ENCODE measurements around the gene RALA. TPM values are rescaled to one million over a fixed set of nuclear protein-coding genes. Genes with fewer than 3 reads are reported as not detected.

Gene RALA
- total and polyA plus RNA-seq, 4 donors: 5.7 to 18.8 (median 9.2) TPM

GRCh38 chr7:39656415-39656814, 33.0 kb downstream of the RALA start:
- peaks cover 0 to 6% (median 0%) of the 10 kb centered on the region in 4 donors for H3K9me3 ChIP-seq (ENCODE audit: control insufficient read depth in 4 of 4, low read length in 3 of 4)
- TF ChIP-seq FOXA2 (IDR thresholded peaks at IDR 0.05) (no peak), HNF4A (conservative IDR thresholded peaks at IDR 0.05) (no peak)
- no peaks in the 10 kb centered on the region for H3K27me3 ChIP-seq (ENCODE audit: control insufficient read depth in 4 of 4, insufficient read depth in 4 of 4, low read length in 3 of 4)
- WGBS: 84% methylated on average over 1 of the region's 1 CpG
- H3K27ac ChIP-seq (ENCODE audit: low read depth in 1 of 2, low read length in 2 of 2): no peak overlapping the region
- H3K36me3 ChIP-seq (ENCODE audit: control insufficient read depth in 4 of 4, insufficient read depth in 3 of 4, low read depth in 1 of 4, low read length in 3 of 4): peaks cover 0 to 1% (median 0%) of the 10 kb centered on the region in 4 donors
- no peaks in the 10 kb centered on the region for H3K4me1 ChIP-seq (ENCODE audit: control insufficient read depth in 4 of 4, insufficient read depth in 4 of 4, low read length in 3 of 4)
- DNase-seq (ENCODE audit: low spot score): no peak
- no peak overlapping the region for H3K9ac ChIP-seq (ENCODE audit: low read depth in 1 of 2, low read length in 2 of 2)
- H3K4me3 ChIP-seq (ENCODE audit: low read depth in 1 of 3, low read length in 3 of 3): no peak overlapping the region

- Histone ChIP-seq H3K27ac (ENCODE audit: low read depth in 1 of 2, low read length in 2 of 2) (no peak overlapping the region), H3K9me3 (ENCODE audit: control insufficient read depth in 4 of 4, low read length in 3 of 4) (peaks cover 0 to 6% (median 0%) of the 10 kb centered on the region in 4 donors), H3K4me3 (ENCODE audit: low read depth in 1 of 3, low read length in 3 of 3) (no peak overlapping the region), H3K27me3 (ENCODE audit: control insufficient read depth in 4 of 4, insufficient read depth in 4 of 4, low read length in 3 of 4) (no peaks in the 10 kb centered on the region), H3K4me1 (ENCODE audit: control insufficient read depth in 4 of 4, insufficient read depth in 4 of 4, low read length in 3 of 4) (no peaks in the 10 kb centered on the region), H3K9ac (ENCODE audit: low read depth in 1 of 2, low read length in 2 of 2) (no peak overlapping the region), H3K36me3 (ENCODE audit: control insufficient read depth in 4 of 4, insufficient read depth in 3 of 4, low read depth in 1 of 4, low read length in 3 of 4) (peaks cover 0 to 1% (median 0%) of the 10 kb centered on the region in 4 donors)
- no peak for DNase-seq (ENCODE audit: low spot score)
- WGBS: 92% methylated on average over 5 of the region's 5 CpGs
- TF ChIP-seq HNF4G (IDR thresholded peaks at IDR 0.05) (no peak), GABPA (IDR thresholded peaks at IDR 0.05 in 1 of 2, conservative IDR thresholded peaks at IDR 0.05 in 1 of 2) (no peak)
Measured at GRCh38 chr7:39659356-39660013, 36.1 kb downstream of the RALA start.

GRCh38 chr7:39661960-39662359, 38.6 kb downstream of the RALA start:
- WGBS: over 99% methylated on average over 6 of the region's 6 CpGs
- peaks cover 0 to 1% (median 0%) of the 10 kb centered on the region in 4 donors for H3K36me3 ChIP-seq (ENCODE audit: control insufficient read depth in 4 of 4, insufficient read depth in 3 of 4, low read depth in 1 of 4, low read length in 3 of 4)
- TF ChIP-seq MAX (IDR thresholded peaks at IDR 0.05): no peak
- TF ChIP-seq ATF3 (IDR thresholded peaks at IDR 0.05): no peak
- TF ChIP-seq ZBTB33 (IDR thresholded peaks at IDR 0.05): no peak
- TF ChIP-seq GABPA (IDR thresholded peaks at IDR 0.05 in 1 of 2, conservative IDR thresholded peaks at IDR 0.05 in 1 of 2): no peak
- TF ChIP-seq YY1 (IDR thresholded peaks at IDR 0.05): no peak
- no peak for TF ChIP-seq RAD21 (IDR thresholded peaks at IDR 0.05)
- TF ChIP-seq NR2F2 (IDR thresholded peaks at IDR 0.05): no peak
- no peak for TF ChIP-seq JUND (IDR thresholded peaks at IDR 0.05)
- TF ChIP-seq EGR1 (IDR thresholded peaks at IDR 0.05; ENCODE audit: low read depth in 2 of 2): no peak
- TF ChIP-seq RXRA (IDR thresholded peaks at IDR 0.05): no peak
- TF ChIP-seq FOXA2 (IDR thresholded peaks at IDR 0.05): no peak
- no peak for TF ChIP-seq TAF1 (conservative IDR thresholded peaks at IDR 0.05)
- no peak for TF ChIP-seq SP1 (IDR thresholded peaks at IDR 0.05)
- no peak for DNase-seq (ENCODE audit: low spot score)
- H3K9ac ChIP-seq (ENCODE audit: low read depth in 1 of 2, low read length in 2 of 2): no peak overlapping the region
- no peaks in the 10 kb centered on the region for H3K27me3 ChIP-seq (ENCODE audit: control insufficient read depth in 4 of 4, insufficient read depth in 4 of 4, low read length in 3 of 4)
- H3K9me3 ChIP-seq (ENCODE audit: control insufficient read depth in 4 of 4, low read length in 3 of 4): no peaks in the 10 kb centered on the region
- no peak overlapping the region for H3K4me3 ChIP-seq (ENCODE audit: low read depth in 1 of 3, low read length in 3 of 3)
- no peaks in the 10 kb centered on the region for H3K4me1 ChIP-seq (ENCODE audit: control insufficient read depth in 4 of 4, insufficient read depth in 4 of 4, low read length in 3 of 4)
- no peak overlapping the region for H3K27ac ChIP-seq (ENCODE audit: low read depth in 1 of 2, low read length in 2 of 2)

Data from liver (tissue), 9 donors.